Measurements from ENCODE around the gene FTH1. TPM values are rescaled to one million over a fixed set of nuclear protein-coding genes. Genes with fewer than 3 reads are reported as not detected.

The FTH1 gene
- total and polyA plus RNA-seq, 10 donors, result 1,915 to 3,321 (median 2,501) TPM

- no peak for TF ChIP-seq POLR2A (IDR thresholded peaks at IDR 0.05)
- no peak for TF ChIP-seq CTCF (IDR thresholded peaks at IDR 0.05 in 8 of 11, conservative IDR thresholded peaks at IDR 0.05 in 3 of 11)
- TF ChIP-seq POLR2AphosphoS5 (IDR thresholded peaks at IDR 0.05), result no peak
- intact Hi-C loops (cut with DNase I; ENCODE audit: low total_unique reads), result no loop called here
- 89 to 95% (median 93%) methylated on average over 7 of the region's 7 CpGs for WGBS, 5 donors
Observed at GRCh38 chr11:61999141-61999975, 31.9 kb upstream of the FTH1 start.

GRCh38 chr11:61996933-61997332 is 29.5 kb upstream of the FTH1 start:
- no peak for DNase-seq
- Histone ChIP-seq H3K36me3 (no peaks in the 10 kb centered on the region), H3K4me3 (no peak overlapping the region), H3K4me1 (no peaks in the 10 kb centered on the region), H3K9me3 (peaks cover 0 to 21% (median 17%) of the 10 kb centered on the region in 8 donors), H3K27ac (no peak overlapping the region), H3K27me3 (replicated peaks in 1 of 7) (no peaks in the 10 kb centered on the region)
- intact Hi-C loops (cut with DNase I; ENCODE audit: low total_unique reads), result no loop called here
- TF ChIP-seq CTCF (IDR thresholded peaks at IDR 0.05 in 8 of 11, conservative IDR thresholded peaks at IDR 0.05 in 3 of 11) (no peak), POLR2A (IDR thresholded peaks at IDR 0.05) (no peak), POLR2AphosphoS5 (IDR thresholded peaks at IDR 0.05) (no peak)
- 95 to 100% (median 99%) methylated on average over 4 of the region's 4 CpGs for WGBS, 5 donors

More at GRCh38 chr11:61999141-61999975, 31.9 kb upstream of the FTH1 start:
- Histone ChIP-seq H3K4me1 (peaks cover 0 to 3% (median 0%) of the 10 kb centered on the region in 6 donors), H3K27me3 (replicated peaks in 1 of 7) (no peaks in the 10 kb centered on the region), H3K27ac (peak overlapping the region in 1 of 8 donors; percentile 3), H3K36me3 (no peaks in the 10 kb centered on the region), H3K4me3 (no peak overlapping the region), H3K9me3 (peaks cover 0 to 21% (median 17%) of the 10 kb centered on the region in 8 donors)
- DNase-seq, result no peak

GRCh38 chr11:61994981-61995380 is 27.5 kb upstream of the FTH1 start:
- Histone ChIP-seq H3K27me3 (replicated peaks in 1 of 7) (no peaks in the 10 kb centered on the region), H3K4me3 (no peak overlapping the region), H3K4me1 (no peaks in the 10 kb centered on the region), H3K27ac (no peak overlapping the region), H3K9me3 (peaks cover 0 to 24% (median 18%) of the 10 kb centered on the region in 8 donors), H3K36me3 (no peaks in the 10 kb centered on the region)
- no peak for DNase-seq
- WGBS, 5 donors, result 90 to 98% (median 94%) methylated on average over 3 of the region's 3 CpGs
- no peak for TF ChIP-seq POLR2AphosphoS5 (IDR thresholded peaks at IDR 0.05)
- TF ChIP-seq POLR2A (IDR thresholded peaks at IDR 0.05), result no peak
- TF ChIP-seq CTCF (IDR thresholded peaks at IDR 0.05 in 8 of 11, conservative IDR thresholded peaks at IDR 0.05 in 3 of 11), result no peak
- intact Hi-C loops (cut with DNase I; ENCODE audit: low total_unique reads), result no loop called here

GRCh38 chr11:61985869-61986268 is 18.4 kb upstream of the FTH1 start:
- Histone ChIP-seq H3K4me1 (peaks cover 0 to 29% (median 12%) of the 10 kb centered on the region in 6 donors), H3K9me3 (peaks cover 0 to 13% (median 3%) of the 10 kb centered on the region in 8 donors), H3K36me3 (no peaks in the 10 kb centered on the region), H3K27me3 (replicated peaks in 1 of 7) (no peaks in the 10 kb centered on the region), H3K27ac (no peak overlapping the region), H3K4me3 (no peak overlapping the region)
- no peak for DNase-seq
- TF ChIP-seq CTCF (IDR thresholded peaks at IDR 0.05 in 8 of 11, conservative IDR thresholded peaks at IDR 0.05 in 3 of 11) (no peak), POLR2AphosphoS5 (IDR thresholded peaks at IDR 0.05) (no peak), POLR2A (IDR thresholded peaks at IDR 0.05) (no peak)
- WGBS, 5 donors, result 85 to 90% (median 87%) methylated on average over 5 of the region's 5 CpGs
- intact Hi-C loops (cut with DNase I; ENCODE audit: low total_unique reads), result no loop called here
